Measurements from ENCODE around the gene NUP93. TPM values are rescaled to one million over a fixed set of nuclear protein-coding genes. Genes with fewer than 3 reads are reported as not detected.

Gene NUP93
- total and polyA plus RNA-seq, 9 of the 15 experiments (the other 6 are each of a cell fraction or from before 2014, with no cell fraction given) = 92.0 to 162 (median 121) TPM

- CTCF ChIA-PET (ENCODE audit: low intra/inter-chr PET ratio) = no interaction called here
Measured at GRCh38 chr16:56736476-56736875, 6.5 kb downstream of the NUP93 start.

GRCh38 chr16:56737539-56737938 lies 7.6 kb downstream of the NUP93 start:
- CTCF ChIA-PET (ENCODE audit: low intra/inter-chr PET ratio) = no interaction called here
- no TSS peak for BruUV-seq (replicated peaks)
- POLR2A ChIA-PET = no interaction called here

More at GRCh38 chr16:56736476-56736875, 6.5 kb downstream of the NUP93 start:
- TF ChIP-seq U2AF2 (optimal IDR thresholded peaks at IDR 0.05; ENCODE audit: low read depth, low read length) (no peak), EGR1 (conservative IDR thresholded peaks at IDR 0.05) (0 out of 2 replicates have a peak, but pooled peaks have one; percentile 14), BRCA1 (IDR thresholded peaks at IDR 0.05) (no peak), BRCA1 (CRISPR knock-in tag; IDR thresholded peaks at IDR 0.05) (no peak), ZNF77 (CRISPR knock-in tag; IDR thresholded peaks at IDR 0.05) (no peak)
- DNase-seq (ENCODE audit: extremely low read depth in 1 of 4, low spot score in 3 of 4) = no peak
- intact Hi-C loops (cut with micrococcal nuclease) = no loop called here
- BruUV-seq (replicated peaks) = no TSS peak
- peaks cover 76% of the 10 kb centered on the region for H3K79me2 ChIP-seq (ENCODE audit: control insufficient read depth, insufficient read depth, low read length)
- no peak for FAIRE-seq
- H3K4me2 ChIP-seq (ENCODE audit: insufficient read depth, low read length) = no peak overlapping the region
- no peak overlapping the region for H2AFZ ChIP-seq (ENCODE audit: low read depth, low read length)
- no peaks in the 10 kb centered on the region for H3K9me3 ChIP-seq (replicated peaks; ENCODE audit: control insufficient read depth, insufficient read depth, low read depth, low read length)
- H3K9ac ChIP-seq (ENCODE audit: insufficient read depth in 1 of 2, low read depth in 2 of 2, low read length in 2 of 2) = peak overlapping the region in 1 of 2 experiments; percentile 13; a peak in 1 of 4 replicates
- in situ Hi-C loops (cut with MboI) = no loop called here
- no peak overlapping the region for H3K4me3 ChIP-seq
- no peak overlapping the region for H3K27ac ChIP-seq (ENCODE audit: extremely low read depth, low read depth, low read length)
- peaks cover 16 to 36% of the 10 kb centered on the region in 2 experiments for H3K4me1 ChIP-seq (replicated peaks in 1 of 2; ENCODE audit: control insufficient read depth in 2 of 2, insufficient read depth in 2 of 2, low read length in 2 of 2)
- peaks cover 3% of the 10 kb centered on the region for H3K9me1 ChIP-seq (ENCODE audit: control insufficient read depth, insufficient read depth, low read length)
- no peaks in the 10 kb centered on the region for H3K27me3 ChIP-seq (ENCODE audit: control insufficient read depth in 2 of 2, insufficient read depth in 2 of 2, low read length in 2 of 2)
- peaks cover 27% of the 10 kb centered on the region for H4K20me1 ChIP-seq (replicated peaks; ENCODE audit: control insufficient read depth, insufficient read depth, low read length)
- 65% methylated on average over 3 of the region's 3 CpGs for WGBS (ENCODE audit: insufficient coverage, low coverage, missing lambda C conversion rate)
- no peak for ATAC-seq
- H3K36me3 ChIP-seq (ENCODE audit: control insufficient read depth, insufficient read depth, low read length) = peaks cover 30% of the 10 kb centered on the region
- POLR2A ChIA-PET = interaction anchor here (2.2 kb wide), 1 partner anchor 15 kb away, joined by 5 read pairs; no protein-coding TSS in a partner anchor

More at GRCh38 chr16:56737539-56737938, 7.6 kb downstream of the NUP93 start:
- H3K4me3 ChIP-seq = no peak overlapping the region
- no peaks in the 10 kb centered on the region for H3K27me3 ChIP-seq (ENCODE audit: control insufficient read depth in 2 of 2, insufficient read depth in 2 of 2, low read length in 2 of 2)
- TF ChIP-seq ZFP36 (IDR thresholded peaks at IDR 0.05; ENCODE audit: low read depth, low read length, partially characterized antibody) (no peak), ELK1 (CRISPR knock-in tag; IDR thresholded peaks at IDR 0.05) (no peak), ZNF23 (CRISPR knock-in tag; IDR thresholded peaks at IDR 0.05) (no peak), SIX5 (IDR thresholded peaks at IDR 0.05; ENCODE audit: borderline replicate concordance in 1 of 2, insufficient read depth in 1 of 2, low read depth in 1 of 2, low read length in 2 of 2) (no peak), KDM4B (IDR thresholded peaks at IDR 0.05; ENCODE audit: borderline replicate concordance in 2 of 2, low read depth in 1 of 2) (no peak)
- peaks cover 76% of the 10 kb centered on the region for H3K79me2 ChIP-seq (ENCODE audit: control insufficient read depth, insufficient read depth, low read length)
- H3K4me1 ChIP-seq (replicated peaks in 1 of 2; ENCODE audit: control insufficient read depth in 2 of 2, insufficient read depth in 2 of 2, low read length in 2 of 2) = peaks cover 15 to 38% of the 10 kb centered on the region in 2 experiments
- ATAC-seq (no peak), FAIRE-seq (no peak), DNase-seq (ENCODE audit: extremely low read depth in 1 of 4, low spot score in 3 of 4) (no peak)
- no peak overlapping the region for H3K27ac ChIP-seq (ENCODE audit: extremely low read depth, low read depth, low read length)
- peaks cover 22% of the 10 kb centered on the region for H3K36me3 ChIP-seq (ENCODE audit: control insufficient read depth, insufficient read depth, low read length)
- no peak overlapping the region for H2AFZ ChIP-seq (ENCODE audit: low read depth, low read length)
- in situ Hi-C loops (cut with MboI) (no loop called here), intact Hi-C loops (cut with micrococcal nuclease) (no loop called here)
- H3K4me2 ChIP-seq (ENCODE audit: insufficient read depth, low read length) = no peak overlapping the region
- H3K9me3 ChIP-seq (replicated peaks; ENCODE audit: control insufficient read depth, insufficient read depth, low read depth, low read length) = no peaks in the 10 kb centered on the region
- peaks cover 3% of the 10 kb centered on the region for H3K9me1 ChIP-seq (ENCODE audit: control insufficient read depth, insufficient read depth, low read length)
- WGBS (ENCODE audit: insufficient coverage, low coverage, missing lambda C conversion rate) = 100% methylated on average over 1 of the region's 2 CpGs
- no peak overlapping the region for H3K9ac ChIP-seq (ENCODE audit: insufficient read depth in 1 of 2, low read depth in 2 of 2, low read length in 2 of 2)
- H4K20me1 ChIP-seq (replicated peaks; ENCODE audit: control insufficient read depth, insufficient read depth, low read length) = peaks cover 24% of the 10 kb centered on the region

Data from K562 (cell line).